Stimulated activated CD4-positive, alpha-beta T cell treated with anti-CD3 and anti-CD28 coated beads, TNF-alpha, amount 100 ng/mL, for 24 hours (primary cell): Measurements from ENCODE around the gene RPS16.

Experiments
- DNase-seq, 3 experiments: peaks; one replicate each; pipeline ENCODE4 v3.0.0-alpha.2; 2020; ENCODE audit warnings: low read depth in 3 of 3

The RPS16 gene

DNA sequence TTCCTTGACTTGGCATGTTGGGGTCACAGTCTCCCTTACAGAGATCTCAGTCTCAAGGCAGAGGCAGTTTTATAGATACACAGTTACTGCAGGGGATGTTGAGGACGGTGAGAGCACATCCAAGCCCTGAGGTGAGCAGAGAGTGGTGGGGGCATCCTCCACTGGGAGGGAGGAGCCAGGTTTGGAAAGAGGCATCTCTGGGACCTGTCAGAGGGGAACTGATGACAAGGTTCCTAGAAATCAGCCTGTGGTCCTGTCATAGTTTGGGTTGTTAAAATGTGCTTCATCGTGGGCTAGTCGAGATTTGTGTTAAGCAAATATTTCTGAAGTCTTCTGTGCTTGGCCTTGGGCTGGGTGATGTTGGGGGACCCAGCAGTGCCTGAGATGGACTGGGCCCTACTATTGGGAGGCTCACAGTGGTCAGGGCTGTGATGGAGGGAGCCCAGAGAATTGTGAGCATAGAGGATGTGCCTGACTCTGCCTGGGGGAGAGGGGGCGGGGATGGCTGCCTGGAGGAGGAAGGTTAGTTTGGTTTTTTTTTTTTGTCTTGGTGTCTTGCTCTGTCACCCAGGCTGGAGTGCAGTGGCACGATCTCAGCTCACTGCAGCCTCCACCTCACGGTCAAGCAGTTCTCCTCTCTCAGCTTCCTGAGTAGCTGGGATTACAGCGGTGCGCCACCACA is 13.5 kb upstream of the RPS16 start:
- no peak for DNase-seq

DNA sequence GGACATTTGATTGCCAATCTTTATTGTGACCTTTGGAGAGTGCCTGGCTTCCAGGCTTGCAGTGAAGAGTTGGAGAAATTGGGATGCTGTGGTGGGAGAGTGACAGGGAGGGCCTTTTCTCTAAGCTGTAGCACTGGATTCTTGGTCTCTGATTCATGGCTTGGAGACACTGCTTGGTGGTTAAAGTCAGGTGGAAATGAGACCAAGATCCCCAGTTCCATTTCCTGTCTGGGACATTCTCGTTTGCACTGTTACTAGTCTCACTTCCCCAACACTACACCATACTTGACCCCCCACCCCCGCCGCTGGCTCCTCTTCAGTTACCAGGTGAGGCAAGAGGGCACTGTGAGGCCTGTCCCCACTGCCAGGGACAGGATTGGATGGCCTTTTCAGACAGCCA is 12.5 kb upstream of the RPS16 start:
- DNase-seq = no peak

DNA sequence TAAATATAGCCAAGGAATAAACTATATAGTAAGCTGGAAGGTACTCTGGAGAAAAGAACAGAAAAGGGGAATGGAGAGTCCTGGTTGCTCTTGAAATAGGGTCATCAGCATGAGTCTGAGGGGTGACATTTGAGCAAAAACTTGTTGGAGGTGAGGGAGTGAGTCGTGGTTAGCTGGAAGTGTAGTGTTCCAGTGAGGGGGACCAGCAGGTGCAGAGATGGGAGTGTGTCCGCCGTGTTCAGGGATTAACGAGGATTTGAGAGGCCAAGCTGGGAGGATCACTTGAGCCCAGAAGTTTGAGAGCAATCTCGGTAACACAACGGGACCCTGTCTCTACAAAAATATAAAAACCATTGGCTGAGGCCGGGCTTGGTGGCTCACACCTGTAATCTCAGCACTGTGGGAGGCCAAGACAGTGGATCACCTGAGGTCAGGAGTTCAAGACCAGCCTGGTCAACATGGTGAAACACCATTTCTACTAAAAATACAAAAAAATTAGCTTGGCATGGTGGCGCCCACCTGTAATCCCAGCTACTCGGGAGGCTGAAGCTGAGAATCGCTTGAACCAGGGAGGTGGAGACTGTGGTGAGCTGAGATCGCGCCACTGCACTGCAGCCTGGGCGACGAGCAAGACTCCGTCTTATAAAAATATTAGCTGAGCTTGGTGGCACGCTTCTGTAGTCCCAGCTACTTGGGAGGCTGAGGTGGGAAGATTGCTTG is 10.8 kb upstream of the RPS16 start:
- DNase-seq = no peak

DNA sequence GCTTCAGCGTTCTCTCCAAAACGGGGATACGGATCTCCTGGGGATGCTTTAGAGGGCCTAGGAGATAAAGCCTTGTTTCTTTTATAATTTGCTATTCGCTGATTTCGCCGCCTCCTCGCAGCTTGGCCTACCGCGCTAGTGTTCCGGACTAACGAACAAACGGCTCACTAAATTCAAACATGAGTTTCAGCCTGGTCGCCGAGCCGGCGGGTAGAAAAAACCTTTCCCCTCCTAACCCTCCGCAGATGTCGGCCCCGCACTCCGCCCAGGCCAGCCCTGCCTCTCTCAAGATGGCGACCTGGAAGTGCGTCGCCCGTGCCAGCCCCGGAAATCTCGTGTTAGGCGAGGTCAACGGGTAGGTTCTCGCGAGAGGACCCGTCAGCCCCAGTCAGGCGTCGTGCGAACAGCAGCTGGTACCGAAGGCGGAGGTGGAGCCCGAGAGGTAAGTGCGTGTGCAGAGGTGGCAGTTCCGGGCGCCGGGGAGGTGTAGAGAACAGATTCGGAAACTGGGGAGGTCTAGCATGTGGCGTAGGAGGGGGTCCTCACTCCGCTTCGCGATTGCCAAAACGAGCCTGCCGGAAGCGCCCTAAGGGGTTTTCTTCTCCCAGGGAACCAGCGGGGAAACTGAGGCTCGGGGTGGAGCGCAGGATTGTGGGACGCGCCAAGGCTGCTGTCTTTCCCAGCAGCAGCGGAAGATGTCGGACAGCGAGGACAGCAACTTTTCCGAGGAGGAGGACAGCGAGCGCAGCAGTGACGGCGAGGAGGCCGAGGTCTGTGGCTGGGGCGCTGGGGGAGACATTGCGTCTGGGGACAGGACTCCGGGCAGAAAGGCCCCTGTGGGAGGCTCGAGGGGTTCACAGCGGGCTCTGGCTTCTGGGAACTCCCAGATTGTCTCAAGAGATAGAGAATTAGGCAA is 9.7 kb upstream of the RPS16 start, which contains the start of gene SUPT5H:
TSS of gene SUPT5H (plus strand) at position 387 of the 916 bp plus-strand sequence. CDS start at position 696, 309 bp downstream.
- peak; percentile 93 to 97 (median 96) for DNase-seq

DNA sequence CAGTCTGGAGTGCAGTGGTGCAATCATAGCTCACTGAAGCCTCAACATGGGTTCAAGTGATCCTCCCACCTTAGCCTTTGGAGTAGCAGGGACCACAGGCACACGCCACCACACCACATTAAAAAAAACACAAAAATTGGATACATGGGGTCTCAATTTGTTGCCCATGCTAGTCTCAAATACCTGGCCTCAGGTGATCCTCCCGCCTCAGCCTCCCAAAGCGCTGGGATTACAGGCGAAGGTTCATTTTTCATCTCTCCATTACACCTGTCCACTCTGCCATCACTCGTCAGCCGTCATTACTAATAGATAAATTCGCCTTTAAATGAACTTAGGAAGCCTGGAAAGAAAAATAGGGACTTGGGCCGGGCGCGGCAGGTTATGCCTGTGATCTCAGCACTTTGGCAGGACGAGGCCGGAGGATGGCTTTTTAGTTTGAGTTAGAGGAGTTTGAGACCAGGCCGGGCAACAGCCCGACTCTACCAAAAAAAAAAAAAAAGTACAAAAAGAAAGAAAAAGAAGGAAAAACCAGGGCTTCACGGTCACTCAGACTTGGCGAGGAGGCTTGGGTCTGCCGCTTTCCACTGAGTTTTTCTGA is 8.9 kb upstream of the RPS16 start:
- DNase-seq = no peak

DNA sequence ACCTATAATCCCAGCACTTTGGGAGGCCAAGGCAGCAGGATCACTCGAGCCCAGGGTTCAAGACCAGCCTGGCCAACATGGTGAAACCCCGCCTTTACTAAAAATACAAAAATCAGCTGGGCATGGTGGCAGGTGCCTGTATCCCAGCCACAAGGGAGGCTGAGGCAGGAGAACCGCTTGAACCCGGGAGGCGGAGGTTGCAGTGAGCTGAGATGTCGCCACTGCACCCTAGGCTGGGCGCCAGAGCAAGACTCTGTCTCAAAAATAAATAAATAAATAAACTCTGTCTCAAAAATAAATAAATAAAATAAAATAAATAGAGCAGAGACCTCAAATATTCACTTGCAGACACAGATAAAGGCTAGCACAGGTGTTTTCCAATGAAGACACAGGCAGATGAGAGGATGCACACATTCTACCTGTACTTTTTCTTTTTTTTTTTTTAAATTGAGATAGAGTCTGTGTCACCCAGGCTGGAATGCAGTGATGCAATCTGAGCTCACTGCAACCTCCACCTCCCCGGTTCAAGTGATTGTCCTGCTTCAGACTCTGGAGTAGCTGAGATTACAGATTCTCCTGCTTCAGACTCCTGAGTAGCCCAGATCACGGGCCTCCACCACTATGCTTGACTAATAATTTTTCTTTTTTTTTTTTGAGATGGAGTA is 2.7 kb upstream of the RPS16 start:
- DNase-seq = no peak

DNA sequence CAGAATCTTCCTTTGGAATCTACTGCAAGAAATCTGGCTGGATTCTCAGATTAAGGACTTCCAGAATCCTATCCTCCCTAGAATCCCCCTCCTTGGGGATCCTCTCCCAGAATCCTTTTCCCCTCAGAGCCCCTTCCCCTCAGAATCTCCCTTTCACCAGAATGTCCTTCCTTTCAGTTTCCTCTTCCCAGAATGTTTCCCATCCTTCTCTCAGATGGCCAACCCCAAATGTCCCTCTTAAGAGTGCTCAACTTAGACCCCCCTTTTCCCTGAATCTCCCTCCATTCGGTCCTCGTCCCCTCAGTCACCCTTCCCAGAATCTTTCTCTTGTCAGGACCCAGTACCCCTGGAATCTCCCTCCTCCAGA is 584 bp upstream of the RPS16 start:
- DNase-seq = no peak

DNA sequence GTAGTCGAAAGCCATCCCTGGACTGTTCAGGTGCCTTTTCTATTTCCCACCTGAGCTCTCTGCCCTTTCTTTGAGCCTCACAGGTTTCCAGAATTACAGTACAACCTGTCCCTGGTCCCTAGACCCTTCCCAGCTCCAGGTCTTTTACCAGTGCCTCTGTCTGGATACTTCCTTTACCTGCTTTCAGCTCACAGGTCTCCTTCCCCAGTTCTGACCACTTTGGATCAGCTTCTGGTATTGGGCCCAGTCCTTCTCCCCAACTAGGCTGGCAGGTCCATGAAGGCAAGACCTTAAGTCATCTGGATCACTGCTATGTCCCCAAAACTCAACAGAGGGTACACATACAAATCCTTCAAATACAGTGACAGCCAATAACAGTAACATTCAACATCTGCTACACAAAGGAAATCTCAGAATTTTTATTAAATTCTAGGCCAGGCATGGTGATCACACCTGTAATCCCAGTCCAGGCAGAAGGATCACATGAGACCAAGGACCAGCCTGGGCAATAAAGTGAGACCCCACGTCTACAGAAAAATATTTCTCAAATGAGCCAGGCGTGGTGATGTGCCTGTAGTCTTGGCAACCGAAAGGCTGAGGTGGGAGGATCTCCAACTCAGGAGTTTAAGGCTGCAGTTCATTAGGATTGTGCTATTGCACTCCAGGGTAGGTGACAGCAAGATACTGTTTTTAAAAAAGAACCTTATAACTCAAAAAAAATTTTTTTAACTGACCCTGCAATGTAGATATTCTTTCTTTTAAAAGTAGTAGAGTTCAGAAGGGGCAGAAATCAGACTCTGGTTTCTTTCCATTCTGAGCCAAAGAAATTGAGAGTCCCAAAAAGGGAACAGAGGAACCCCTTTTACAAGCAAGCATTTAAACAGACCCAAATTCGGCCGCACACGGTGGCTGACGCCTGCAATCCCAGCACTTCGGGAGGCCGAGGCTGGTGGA is 1.3 kb downstream of the RPS16 start:
- DNase-seq = no peak

DNA sequence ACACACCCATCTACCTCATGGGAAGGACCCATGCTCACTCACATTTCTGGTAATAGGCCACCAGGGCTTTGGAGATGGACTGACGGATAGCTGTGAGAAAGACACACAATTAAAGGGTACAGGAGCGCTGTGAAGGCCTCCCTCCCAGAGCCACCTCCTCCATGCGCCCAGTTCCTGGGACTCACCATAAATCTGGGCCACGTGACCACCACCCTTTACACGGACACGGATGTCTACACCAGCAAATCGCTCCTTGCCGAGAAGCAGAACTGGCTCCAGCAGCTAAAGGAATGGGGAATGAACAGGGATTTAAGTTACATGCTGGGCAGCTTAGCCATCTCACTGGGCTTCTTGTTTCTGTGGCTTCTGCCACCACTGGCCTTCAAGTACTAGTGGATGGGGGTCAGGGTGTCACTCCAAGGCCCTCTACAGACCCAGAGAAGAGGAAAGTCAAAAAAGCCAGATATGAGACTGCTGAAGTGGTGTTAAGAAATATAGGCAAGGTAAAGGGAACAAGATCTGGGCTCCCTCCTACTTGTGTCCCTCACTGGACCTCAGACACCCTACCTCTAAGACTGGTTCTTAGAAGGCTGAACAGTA is 2.2 kb downstream of the RPS16 start:
- no peak for DNase-seq

DNA sequence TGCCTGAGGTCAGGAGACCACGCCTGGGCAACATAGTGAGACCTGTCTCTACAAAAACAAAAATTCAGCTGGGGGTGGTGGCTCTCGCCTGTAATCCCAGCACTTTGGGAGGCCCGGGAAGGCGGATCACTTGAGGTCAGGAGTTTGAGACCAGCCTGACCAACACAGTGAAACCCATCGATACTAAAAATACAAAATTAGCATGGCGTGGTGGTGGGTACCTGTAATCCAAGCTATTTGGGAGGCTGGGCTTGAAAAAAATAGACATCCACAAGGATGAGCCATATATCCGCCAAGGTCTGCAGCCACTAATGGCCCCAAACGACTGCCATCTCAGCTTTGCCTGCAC is 3.1 kb downstream of the RPS16 start:
- no peak for DNase-seq

DNA sequence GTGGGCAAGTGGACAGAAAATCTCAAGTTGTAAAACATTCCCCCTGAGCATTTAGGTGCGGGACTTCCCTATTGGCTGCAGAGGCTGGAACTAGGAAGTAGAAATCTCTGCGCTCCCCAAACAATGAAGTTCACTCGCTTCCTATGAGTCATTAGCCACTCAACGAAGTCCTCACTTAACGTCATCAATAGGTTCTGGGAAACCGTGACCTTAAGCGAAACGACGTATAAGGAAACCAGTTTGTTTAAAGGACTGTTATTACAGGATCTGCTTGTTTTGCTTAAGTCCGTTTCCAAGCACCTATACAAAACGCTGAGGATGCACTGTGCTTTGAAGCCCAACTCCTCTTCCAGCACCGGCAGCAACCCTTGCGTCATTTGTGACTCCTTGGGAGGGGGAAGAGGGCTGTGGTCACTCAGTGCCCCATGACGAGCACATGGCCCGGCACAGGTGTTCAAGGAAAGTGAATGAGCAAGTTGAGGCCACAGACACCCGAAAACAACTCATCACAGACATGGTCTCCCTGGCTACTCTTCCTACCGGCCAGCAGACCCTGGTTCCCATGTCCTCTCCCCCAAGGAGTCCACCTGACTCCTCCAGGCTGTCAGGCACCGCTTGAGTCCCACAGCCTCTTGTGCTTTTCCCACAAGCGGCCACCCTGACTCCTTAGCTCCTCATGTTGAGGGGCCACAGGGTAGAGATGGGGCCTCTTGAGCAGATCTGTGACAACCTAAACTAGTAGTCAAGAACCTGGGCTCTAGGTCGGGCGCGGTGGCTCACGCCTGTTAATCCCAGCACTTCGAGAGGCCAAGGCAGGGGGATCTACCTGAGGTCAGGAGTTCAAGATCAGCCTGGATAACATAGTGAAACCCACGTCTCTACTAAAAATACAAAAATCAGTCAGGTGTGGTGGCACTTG is 4.8 kb downstream of the RPS16 start:
- peak in 2 of 3 experiments; percentile 51 to 61 for DNase-seq

DNA sequence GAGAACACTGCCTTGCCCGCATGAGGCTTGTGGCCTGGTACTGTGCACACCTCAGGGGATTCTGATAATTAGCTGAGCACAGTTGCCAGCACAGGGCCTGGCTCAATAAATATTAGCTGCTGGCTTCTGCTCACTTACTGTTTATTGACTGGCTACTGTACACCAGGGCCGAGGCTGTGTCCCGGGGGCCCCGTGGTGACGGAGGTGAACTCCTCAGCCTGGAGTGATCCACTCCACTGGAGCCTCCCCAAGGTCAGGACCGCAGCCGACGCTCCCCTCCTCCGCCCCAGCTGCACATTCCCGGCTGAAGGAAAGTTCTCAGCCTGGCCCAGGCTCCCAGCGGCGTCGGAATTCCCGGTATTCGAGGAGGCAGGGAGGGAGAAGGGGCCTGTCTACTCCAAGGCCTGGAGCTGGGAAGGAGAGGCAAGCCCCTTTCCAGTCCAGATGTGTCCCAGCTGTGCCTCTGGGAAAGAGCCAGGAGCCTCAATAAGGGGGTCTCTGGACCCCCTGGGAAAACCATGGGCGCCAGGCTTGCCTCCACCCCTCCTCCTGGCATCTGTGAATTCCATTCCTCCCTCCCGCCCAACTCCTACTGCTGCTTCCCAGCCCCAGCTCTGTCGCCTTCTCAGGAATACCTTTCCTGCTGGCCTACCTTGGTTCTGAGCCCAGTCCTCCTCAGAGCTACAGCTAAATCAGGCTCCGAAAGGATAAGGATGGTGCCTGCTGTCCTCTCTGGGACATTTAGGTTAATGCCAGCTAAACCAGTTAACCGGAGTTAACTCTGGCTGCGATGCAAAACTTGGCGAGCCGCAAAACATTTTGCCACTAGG is 7.3 kb downstream of the RPS16 start:
- no peak for DNase-seq

DNA sequence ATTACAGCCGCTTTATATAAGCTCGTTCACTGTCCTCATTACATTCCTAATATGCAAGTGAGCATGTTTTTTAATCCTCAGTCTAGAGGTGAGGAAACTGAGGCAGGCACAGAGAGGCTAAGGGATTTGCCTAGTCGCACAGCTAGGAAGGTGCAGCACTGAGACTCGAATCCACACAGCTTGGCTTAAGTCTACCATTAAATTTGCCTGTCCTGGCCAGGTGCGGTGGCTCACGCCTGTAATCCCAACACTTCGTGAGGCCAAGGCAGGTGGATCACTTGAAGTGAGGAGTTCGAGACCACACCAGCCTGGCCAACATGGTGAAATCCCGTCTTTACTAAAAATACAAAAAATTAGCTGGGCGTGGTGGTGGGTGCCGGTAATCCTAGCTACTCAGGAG is 8.0 kb downstream of the RPS16 start:
- no peak for DNase-seq

DNA sequence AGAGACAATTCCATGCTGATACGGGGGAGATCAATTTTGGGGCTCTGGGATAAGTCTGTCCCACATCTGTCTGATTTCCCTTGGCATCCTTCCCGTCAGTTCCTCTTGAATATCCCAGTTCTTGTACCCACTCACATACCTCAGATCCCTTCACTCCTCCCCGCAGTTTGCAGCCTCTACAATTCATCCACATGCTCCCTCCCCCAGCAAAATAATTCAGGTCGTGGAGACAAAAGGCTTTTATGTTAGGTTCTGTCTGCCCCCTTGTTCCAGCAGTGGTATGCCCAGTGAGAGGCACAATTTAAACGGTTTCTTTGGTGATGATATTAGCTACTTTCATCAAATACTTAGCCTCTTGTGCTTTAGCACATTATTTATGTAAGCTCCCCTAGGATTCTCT is 9.6 kb downstream of the RPS16 start:
- DNase-seq = no peak

DNA sequence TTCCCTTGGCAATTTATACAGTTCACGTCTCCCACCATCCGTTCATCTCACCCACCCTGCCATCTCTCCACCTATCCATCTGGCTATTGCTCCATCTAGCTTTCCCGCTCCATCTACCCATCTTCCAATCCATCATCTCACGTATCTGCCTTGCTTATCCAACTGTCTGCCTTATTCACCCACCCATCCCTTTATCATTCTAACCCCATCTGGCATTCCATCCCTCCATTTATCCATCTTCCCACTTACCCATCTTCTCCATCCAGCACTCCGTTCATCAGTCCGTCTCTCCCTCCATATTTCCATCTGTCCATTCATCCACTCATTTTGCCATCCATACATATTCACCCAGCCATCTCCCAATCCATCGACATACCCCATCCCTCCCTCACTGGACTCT is 10.0 kb downstream of the RPS16 start:
- no peak for DNase-seq

DNA sequence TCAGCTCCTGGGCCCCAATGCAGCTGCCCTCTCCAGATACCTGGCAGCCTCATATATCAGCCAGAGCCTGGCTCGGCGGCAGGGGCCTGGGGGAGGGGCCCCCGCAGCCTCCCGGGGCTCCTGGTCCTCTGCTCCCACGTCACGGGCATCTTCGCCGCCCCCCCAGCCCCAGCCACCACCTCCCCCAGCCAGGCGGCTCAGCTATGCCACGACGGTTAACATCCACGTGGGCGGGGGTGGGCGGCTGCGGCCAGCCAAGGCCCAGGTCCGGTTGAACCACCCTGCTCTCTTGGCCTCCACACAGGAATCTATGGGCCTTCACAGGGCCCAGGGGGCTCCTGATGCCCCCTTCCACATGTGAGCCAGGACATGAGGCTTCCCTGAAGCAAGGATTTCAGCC is 10.8 kb downstream of the RPS16 start:
- no peak for DNase-seq

DNA sequence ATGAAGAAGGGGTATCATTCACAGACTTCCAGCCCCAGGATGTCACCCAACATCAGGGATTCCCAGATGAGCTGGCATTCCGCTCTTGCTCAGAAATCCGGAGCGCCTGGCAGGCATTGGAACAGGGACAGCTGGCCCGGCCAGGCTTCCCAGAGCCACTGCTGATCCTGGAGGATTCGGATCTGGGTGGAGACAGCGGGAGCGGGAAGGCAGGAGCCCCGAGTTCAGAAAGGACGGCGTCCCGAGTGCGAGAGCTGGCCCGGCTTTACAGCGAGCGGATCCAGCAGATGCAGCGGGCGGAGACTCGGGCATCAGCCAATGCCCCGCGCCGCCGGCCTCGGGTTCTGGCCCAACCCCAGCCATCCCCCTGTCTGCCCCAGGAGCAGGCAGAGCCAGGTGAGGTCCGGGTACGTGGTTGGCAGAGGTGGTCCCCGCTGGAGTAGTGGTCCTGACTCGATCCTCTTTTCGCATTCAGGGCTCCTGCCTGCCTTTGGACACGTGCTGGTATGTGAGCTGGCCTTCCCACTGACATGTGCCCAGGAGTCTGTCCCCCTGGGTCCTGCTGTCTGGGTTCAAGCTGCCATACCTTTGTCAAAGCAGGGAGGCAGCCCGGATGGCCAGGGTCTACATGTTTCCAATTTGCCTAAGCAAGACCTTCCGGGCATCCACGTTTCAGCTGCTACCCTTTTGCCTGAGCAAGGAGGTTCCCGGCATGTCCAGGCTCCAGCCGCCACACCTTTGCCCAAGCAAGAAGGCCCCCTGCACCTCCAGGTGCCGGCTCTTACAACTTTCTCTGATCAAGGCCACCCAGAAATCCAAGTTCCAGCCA is 12.3 kb downstream of the RPS16 start:
- DNase-seq = no peak
